Spinal cord (tissue), 10 donors: ENCODE results near the gene SGCA. TPM values are rescaled to one million over a fixed set of nuclear protein-coding genes. Genes with fewer than 3 reads are reported as not detected.

Experiments used
- DNase-seq, 6 donors: peaks; one replicate each; pipeline versions ENCODE4 v3.0.0 to v3.0.0-alpha.2; 2013 to 2015; ENCODE audit warnings: low spot score in 6 of 6, low read depth in 4 of 6
- H3K27ac ChIP-seq: one replicate; pipeline ENCODE4 v1.5.1; 2013; ENCODE audit warnings: low read depth, low read length, control low read depth
- H3K27me3 ChIP-seq: one replicate; pipeline ENCODE4 v1.6.1; 2013; ENCODE audit warnings: low read length; ENCODE audit not compliant: control insufficient read depth, insufficient read depth
- H3K36me3 ChIP-seq: one replicate; pipeline ENCODE4 v1.6.1; 2013; ENCODE audit warnings: low read length; ENCODE audit not compliant: control insufficient read depth, insufficient read depth
- H3K4me1 ChIP-seq: one replicate; pipeline ENCODE4 v1.6.1; 2013; ENCODE audit warnings: low read length; ENCODE audit not compliant: control insufficient read depth, insufficient read depth
- H3K4me3 ChIP-seq: one replicate; pipeline ENCODE4 v1.5.1; 2013; ENCODE audit warnings: low read depth, low read length, control low read depth
- H3K9me3 ChIP-seq: one replicate; pipeline ENCODE4 v1.6.1; 2013; ENCODE audit warnings: low read length; ENCODE audit not compliant: control insufficient read depth, insufficient read depth
- WGBS: methylation state at CpG from one replicate; pipeline ENCODE4 v1.1.5; 2013; ENCODE audit warnings: missing lambda C conversion rate; ENCODE audit not compliant: insufficient coverage; 5-methylcytosine and 5-hydroxymethylcytosine counted together
- polyA plus RNA-seq, 2 donors: library from polyadenylated mRNA; unstranded; fragments of 120-200 nt; gene quantifications; one replicate each; pipeline ENCODE4 v1.2.1, GENCODE V29; 2013; ENCODE audit not compliant: insufficient read length in 2 of 2
- total RNA-seq, 2 donors: library from RNA; depleted of rRNA in 1 of 2; stranded (reverse); fragments of 120-200 nt in 1 of 2; fragments of >200 nt in 1 of 2; gene quantifications; one replicate each; pipeline versions ENCODE4 v1.2.3 to v1.2.4, GENCODE V29; 2013 to 2014
- donor health status: healthy.

Gene SGCA
- total and polyA plus RNA-seq, 4 donors: 0.72 to 3.0 (median 1.2) TPM

GRCh38 chr17:50207315-50207714 is 41.5 kb downstream of the SGCA start:
- 14% methylated on average over 1 of the region's 5 CpGs for WGBS
- H3K36me3 ChIP-seq: no peaks in the 10 kb centered on the region
- H3K27me3 ChIP-seq: peaks cover 42% of the 10 kb centered on the region
- H3K4me3 ChIP-seq: no peak overlapping the region
- H3K9me3 ChIP-seq: no peaks in the 10 kb centered on the region
- DNase-seq: peak in 1 of 6 donors; percentile 1
- H3K4me1 ChIP-seq: peaks cover 49% of the 10 kb centered on the region
- H3K27ac ChIP-seq: peak overlapping the region; percentile 54

GRCh38 chr17:50207792-50208567 is 42.2 kb downstream of the SGCA start:
- DNase-seq: no peak
- 82% methylated on average over 7 of the region's 8 CpGs for WGBS
- Histone ChIP-seq H3K4me3 (no peak overlapping the region), H3K9me3 (no peaks in the 10 kb centered on the region), H3K36me3 (no peaks in the 10 kb centered on the region), H3K27me3 (peaks cover 36% of the 10 kb centered on the region), H3K4me1 (peaks cover 49% of the 10 kb centered on the region), H3K27ac (peak overlapping the region; percentile 1)

- H3K36me3 ChIP-seq: no peaks in the 10 kb centered on the region
- DNase-seq: no peak
- no peak overlapping the region for H3K4me3 ChIP-seq
- WGBS: 89% methylated on average over 3 of the region's 3 CpGs
- peaks cover 29% of the 10 kb centered on the region for H3K27me3 ChIP-seq
- peaks cover 49% of the 10 kb centered on the region for H3K4me1 ChIP-seq
- H3K9me3 ChIP-seq: no peaks in the 10 kb centered on the region
- peak overlapping the region; percentile 96 for H3K27ac ChIP-seq
Observed at GRCh38 chr17:50208611-50209061, 42.8 kb downstream of the SGCA start.

GRCh38 chr17:50209133-50209471 is 43.3 kb downstream of the SGCA start:
- 96% methylated on average over 4 of the region's 6 CpGs for WGBS
- peaks cover 49% of the 10 kb centered on the region for H3K4me1 ChIP-seq
- DNase-seq: peak in 1 of 6 donors; percentile 1
- H3K36me3 ChIP-seq: no peaks in the 10 kb centered on the region
- H3K9me3 ChIP-seq: no peaks in the 10 kb centered on the region
- H3K27me3 ChIP-seq: peaks cover 25% of the 10 kb centered on the region
- H3K27ac ChIP-seq: peak overlapping the region; percentile 96
- no peak overlapping the region for H3K4me3 ChIP-seq

GRCh38 chr17:50209472-50210239 is 43.9 kb downstream of the SGCA start:
- WGBS: 65% methylated on average over 11 of the region's 16 CpGs
- Histone ChIP-seq H3K27me3 (peaks cover 20% of the 10 kb centered on the region), H3K36me3 (no peaks in the 10 kb centered on the region), H3K27ac (peak overlapping the region; percentile 96), H3K4me3 (no peak overlapping the region), H3K9me3 (no peaks in the 10 kb centered on the region), H3K4me1 (peaks cover 46% of the 10 kb centered on the region)
- DNase-seq: peak in 1 of 6 donors; percentile 82

- DNase-seq: peak in 1 of 6 donors; percentile 61
- H3K27ac ChIP-seq: peak overlapping the region; percentile 96
- 40% methylated on average over 11 of the region's 26 CpGs for WGBS
- no peaks in the 10 kb centered on the region for H3K9me3 ChIP-seq
- H3K4me1 ChIP-seq: peaks cover 38% of the 10 kb centered on the region
- no peaks in the 10 kb centered on the region for H3K36me3 ChIP-seq
- peaks cover 16% of the 10 kb centered on the region for H3K27me3 ChIP-seq
- H3K4me3 ChIP-seq: no peak overlapping the region
Observed at GRCh38 chr17:50210240-50211225, 44.7 kb downstream of the SGCA start.

GRCh38 chr17:50211249-50212120 is 45.7 kb downstream of the SGCA start:
- Histone ChIP-seq H3K4me1 (peaks cover 31% of the 10 kb centered on the region), H3K36me3 (no peaks in the 10 kb centered on the region), H3K4me3 (no peak overlapping the region), H3K27ac (peak overlapping the region; percentile 96), H3K27me3 (peaks cover 14% of the 10 kb centered on the region), H3K9me3 (no peaks in the 10 kb centered on the region)
- DNase-seq: peak in 1 of 6 donors; percentile 7
- WGBS: 73% methylated on average over 7 of the region's 9 CpGs

- H3K4me3 ChIP-seq: no peak overlapping the region
- H3K27ac ChIP-seq: peak overlapping the region; percentile 29
- peaks cover 27% of the 10 kb centered on the region for H3K4me1 ChIP-seq
- peaks cover 14% of the 10 kb centered on the region for H3K27me3 ChIP-seq
- H3K9me3 ChIP-seq: no peaks in the 10 kb centered on the region
- 75% methylated on average over 11 of the region's 15 CpGs for WGBS
- H3K36me3 ChIP-seq: no peaks in the 10 kb centered on the region
- DNase-seq: peak in 1 of 6 donors; percentile 4
Observed at GRCh38 chr17:50212121-50212843, 46.5 kb downstream of the SGCA start.
